Measurements from ENCODE around the gene ZBTB34.

The ZBTB34 gene

DNA sequence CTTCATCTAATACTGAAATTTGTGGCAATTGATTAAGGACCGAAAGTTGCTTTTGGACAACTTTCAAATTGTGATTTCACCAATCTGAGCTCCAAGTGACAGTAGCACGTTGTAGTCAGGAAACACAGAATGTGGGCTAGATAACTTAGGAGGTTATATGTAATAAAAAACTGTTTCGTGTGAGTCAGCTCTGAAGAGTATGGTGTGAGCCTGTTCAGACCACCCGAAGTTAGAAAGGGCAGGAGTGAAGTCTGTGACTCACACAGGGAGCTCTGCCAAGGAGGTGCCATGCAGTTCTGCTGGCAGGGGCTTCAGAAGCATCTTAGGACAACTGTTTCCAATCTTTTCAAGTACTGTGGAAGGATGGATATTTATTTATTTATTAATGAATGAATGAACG, 16.4 kb upstream of the ZBTB34 start:
- TF ChIP-seq, protein P1, sequence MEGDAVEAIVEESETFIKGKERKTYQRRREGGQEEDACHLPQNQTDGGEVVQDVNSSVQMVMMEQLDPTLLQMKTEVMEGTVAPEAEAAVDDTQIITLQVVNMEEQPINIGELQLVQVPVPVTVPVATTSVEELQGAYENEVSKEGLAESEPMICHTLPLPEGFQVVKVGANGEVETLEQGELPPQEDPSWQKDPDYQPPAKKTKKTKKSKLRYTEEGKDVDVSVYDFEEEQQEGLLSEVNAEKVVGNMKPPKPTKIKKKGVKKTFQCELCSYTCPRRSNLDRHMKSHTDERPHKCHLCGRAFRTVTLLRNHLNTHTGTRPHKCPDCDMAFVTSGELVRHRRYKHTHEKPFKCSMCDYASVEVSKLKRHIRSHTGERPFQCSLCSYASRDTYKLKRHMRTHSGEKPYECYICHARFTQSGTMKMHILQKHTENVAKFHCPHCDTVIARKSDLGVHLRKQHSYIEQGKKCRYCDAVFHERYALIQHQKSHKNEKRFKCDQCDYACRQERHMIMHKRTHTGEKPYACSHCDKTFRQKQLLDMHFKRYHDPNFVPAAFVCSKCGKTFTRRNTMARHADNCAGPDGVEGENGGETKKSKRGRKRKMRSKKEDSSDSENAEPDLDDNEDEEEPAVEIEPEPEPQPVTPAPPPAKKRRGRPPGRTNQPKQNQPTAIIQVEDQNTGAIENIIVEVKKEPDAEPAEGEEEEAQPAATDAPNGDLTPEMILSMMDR (IDR thresholded peaks at IDR 0.05; ENCODE audit: low read depth, low read length), result no peak
- DNase-seq (ENCODE audit: extremely low read depth, low read depth), result no peak

DNA sequence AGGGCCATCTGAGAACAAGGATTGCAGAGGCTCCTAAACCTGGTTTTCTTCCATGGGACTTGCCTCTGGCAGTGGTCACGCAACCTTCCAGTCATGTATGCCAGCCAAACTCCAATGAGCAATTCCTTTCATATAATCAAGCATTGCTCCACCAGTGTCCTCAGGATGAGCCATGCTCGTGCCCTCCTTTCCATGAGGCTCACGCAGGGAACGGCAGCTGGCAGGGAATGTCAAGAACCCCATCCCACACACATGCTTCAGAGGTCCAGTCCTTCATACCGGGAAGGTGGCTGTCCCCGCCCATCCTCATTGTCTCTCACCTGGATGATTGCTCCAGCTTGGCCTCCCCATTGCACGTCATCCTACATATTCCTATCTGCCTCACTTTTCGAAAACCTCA, 13.4 kb upstream of the ZBTB34 start:
- DNase-seq (ENCODE audit: extremely low read depth, low read depth), result no peak
- TF ChIP-seq, protein P1 (IDR thresholded peaks at IDR 0.05; ENCODE audit: low read depth, low read length), result no peak

DNA sequence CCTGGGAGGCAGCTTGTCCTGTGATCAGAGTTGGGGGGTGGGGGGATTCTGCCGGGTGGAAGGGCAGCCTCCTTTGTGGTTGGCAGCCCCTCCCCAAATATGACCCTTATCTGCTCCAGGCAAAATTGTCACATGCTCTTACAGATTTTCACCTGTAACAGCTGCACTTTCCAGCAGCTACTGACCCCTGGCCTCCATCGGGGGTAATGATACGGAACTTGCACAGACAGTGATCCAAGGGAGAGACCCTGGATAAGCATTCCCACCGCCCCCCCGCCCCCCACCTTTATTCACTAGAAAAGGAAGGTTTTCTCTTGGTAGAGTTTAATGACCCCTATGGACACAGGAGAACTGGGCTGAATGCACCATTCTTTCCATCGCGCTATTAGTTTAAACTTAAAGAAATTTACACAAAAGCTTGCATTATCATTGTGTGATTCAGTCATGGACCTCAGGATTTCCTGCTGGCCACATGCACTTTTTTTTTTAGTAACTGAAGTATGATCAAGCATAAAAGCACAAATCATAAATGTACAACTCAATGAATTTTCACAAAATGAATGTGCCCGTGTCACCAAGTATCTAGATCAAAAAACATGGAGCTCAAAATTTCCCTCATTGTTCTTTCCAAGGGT, 10.7 kb upstream of the ZBTB34 start:
- TF ChIP-seq, protein P1 (IDR thresholded peaks at IDR 0.05; ENCODE audit: low read depth, low read length), result no peak

DNA sequence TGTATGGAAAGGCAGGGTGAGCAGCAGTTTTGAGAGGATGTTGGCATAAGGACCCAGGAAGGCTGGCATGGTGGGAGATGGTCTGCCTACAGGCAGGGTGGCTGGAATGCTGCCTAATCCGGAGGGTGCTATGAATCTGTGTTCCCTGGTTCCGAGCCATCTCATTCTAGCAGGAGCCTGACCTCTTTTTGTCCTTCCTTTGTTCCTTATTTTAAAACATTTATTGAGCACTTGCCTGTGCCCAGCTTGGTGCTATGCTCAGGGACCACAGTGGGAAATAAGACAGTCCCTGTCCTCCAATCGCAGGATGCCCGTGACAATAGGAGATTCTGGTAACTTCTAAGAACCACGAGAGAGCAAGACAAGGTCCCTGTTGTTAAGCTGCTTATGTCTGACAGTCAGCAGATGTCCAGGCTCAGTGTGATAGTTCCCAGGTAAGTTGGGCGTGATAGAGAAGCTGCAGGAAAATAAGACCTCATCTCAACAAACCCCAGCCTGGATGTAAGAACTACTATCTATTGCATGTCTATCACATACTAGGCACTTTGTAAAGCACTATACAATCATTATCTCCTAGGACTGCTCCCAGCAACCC, 9.1 kb upstream of the ZBTB34 start:
- TF ChIP-seq, protein P1 (IDR thresholded peaks at IDR 0.05; ENCODE audit: low read depth, low read length), result no peak
- no peak for DNase-seq (ENCODE audit: extremely low read depth, low read depth)

More for the DNA sequence above, 10.7 kb upstream of the ZBTB34 start:
- DNase-seq (ENCODE audit: extremely low read depth, low read depth), result no peak

DNA sequence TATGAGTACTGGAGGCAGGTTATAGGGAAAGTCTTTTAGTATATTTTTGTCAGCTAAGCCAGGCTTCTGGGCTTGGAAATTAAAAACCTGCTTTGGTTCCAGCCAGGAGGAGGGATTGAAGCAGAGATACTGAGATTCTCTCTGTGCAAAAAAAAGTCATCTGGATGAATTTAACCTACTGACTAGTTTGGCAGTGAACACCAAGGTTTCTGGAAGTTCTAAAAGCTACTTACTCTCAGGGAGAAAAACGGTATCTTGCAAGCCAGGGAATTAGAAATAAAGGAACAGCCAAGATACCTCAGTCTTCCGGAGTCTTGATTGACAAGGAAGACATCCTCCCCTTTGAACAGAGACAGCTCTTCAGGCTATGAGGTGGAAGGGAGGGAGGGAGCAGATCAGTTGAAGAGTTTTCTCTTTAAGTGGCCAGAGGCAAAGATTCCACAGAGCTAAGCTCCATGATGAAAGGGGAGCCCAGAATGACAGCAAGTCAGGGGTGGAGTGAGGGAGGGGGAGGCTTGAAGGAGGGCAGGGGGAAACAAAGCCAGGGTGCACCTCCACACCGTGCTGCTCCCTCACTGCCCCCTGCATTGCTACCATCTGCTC, 8.3 kb upstream of the ZBTB34 start:
- DNase-seq (ENCODE audit: extremely low read depth, low read depth), result no peak
- TF ChIP-seq, protein P1 (IDR thresholded peaks at IDR 0.05; ENCODE audit: low read depth, low read length), result no peak

DNA sequence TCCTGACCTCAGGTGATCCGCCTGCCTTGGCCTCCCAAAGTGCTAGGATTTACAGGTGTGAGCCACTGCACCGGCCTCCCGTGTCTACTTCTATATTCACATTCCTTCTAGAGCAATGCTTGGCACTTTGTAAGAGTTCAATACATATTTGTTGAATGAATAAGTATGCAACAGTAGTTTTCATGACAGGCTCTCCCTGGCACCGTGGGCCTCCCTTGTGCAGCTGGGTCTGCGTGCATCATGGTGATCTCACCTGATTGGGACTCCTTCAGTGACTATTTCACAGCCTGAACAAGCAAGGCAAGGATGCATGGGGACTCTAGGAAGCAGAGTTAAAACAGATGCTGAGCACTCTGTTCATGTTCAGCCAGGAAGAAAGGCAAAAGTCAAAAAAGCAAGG, 6.8 kb upstream of the ZBTB34 start:
- TF ChIP-seq, protein P1 (IDR thresholded peaks at IDR 0.05; ENCODE audit: low read depth, low read length), result no peak
- no peak for DNase-seq (ENCODE audit: extremely low read depth, low read depth)

DNA sequence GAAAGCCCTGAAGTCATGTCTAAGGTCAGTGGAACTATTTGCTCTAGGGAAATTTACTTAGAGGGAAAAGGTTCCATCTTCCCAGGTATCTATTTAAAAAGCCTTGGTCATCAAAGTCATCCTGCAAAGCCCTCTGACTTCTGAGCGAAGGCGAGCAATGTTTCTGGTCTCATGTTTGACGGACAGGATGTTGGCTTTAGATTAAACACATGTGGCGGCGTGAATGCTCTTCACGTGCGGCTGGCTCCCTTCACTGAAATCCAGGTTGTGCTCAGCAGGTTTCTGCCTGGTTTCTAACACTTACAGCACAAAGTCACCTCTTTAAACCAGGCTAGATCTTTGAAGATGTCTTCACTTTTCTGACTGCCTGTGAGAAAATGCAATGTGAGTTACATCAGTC, 5.7 kb upstream of the ZBTB34 start:
- TF ChIP-seq, protein P1 (IDR thresholded peaks at IDR 0.05; ENCODE audit: low read depth, low read length), result no peak
- DNase-seq (ENCODE audit: extremely low read depth, low read depth), result no peak

Data from AG09319 (cell line).